ENCODE data around the gene GPR18.

GPR18 gene

DNA sequence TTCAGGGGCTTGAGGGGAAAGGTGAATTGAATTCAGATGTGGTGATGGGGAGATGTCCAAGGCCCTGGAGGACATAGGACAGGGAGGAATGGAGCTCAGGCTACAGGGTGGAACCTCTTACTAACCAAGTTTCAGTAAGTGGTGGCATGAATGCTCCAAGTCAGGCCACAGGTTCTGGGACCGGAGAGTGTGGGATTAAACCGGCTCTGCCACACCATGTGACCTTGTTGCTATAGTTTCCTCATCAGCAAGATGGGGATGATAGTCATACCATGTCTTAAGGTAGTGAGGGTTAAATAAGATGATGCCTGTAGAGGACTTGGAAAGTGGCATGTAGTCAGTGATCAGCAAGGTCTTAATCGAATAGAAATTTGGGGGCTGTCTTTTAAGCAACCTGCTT lies 32.7 kb upstream of the GPR18 start:
- TF ChIP-seq, protein P1, sequence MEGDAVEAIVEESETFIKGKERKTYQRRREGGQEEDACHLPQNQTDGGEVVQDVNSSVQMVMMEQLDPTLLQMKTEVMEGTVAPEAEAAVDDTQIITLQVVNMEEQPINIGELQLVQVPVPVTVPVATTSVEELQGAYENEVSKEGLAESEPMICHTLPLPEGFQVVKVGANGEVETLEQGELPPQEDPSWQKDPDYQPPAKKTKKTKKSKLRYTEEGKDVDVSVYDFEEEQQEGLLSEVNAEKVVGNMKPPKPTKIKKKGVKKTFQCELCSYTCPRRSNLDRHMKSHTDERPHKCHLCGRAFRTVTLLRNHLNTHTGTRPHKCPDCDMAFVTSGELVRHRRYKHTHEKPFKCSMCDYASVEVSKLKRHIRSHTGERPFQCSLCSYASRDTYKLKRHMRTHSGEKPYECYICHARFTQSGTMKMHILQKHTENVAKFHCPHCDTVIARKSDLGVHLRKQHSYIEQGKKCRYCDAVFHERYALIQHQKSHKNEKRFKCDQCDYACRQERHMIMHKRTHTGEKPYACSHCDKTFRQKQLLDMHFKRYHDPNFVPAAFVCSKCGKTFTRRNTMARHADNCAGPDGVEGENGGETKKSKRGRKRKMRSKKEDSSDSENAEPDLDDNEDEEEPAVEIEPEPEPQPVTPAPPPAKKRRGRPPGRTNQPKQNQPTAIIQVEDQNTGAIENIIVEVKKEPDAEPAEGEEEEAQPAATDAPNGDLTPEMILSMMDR (IDR thresholded peaks at IDR 0.05; ENCODE audit: low read depth, low read length, missing control alignments): no peak
- H3K4me3 ChIP-seq (ENCODE audit: low read depth, low read length): no peak overlapping the region
- no peak for DNase-seq (ENCODE audit: low read depth)

DNA sequence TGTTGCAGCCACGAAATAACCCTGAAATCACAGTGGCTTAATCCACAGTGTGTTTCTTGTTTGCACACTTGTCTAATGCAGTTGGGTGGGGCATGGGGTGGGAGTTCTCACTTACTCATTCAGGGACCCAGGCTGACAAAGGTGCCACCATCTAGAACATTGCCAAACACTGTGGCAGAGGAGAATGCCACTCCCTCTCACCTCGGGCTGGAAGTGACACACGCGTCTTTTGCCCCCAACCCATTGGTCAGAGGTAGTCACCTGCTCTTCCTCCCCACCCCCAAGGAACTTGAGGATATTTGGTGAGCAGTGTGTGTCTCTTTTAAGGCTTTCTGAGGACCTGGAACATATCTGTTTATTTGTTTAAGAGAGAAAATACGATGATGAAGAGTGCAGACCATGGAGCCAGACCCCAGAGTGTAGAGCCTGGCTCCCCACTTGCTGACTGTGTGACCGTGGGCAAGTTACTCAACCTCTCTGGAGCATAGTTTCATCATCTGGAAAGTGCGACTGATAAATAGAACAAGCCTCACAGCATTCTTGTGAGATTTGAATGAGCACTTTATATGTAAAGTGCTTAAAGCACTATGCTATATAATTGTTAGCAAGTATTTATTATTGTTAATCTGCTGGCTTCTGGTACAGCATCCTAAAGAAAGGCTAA lies 31.6 kb upstream of the GPR18 start:
- TF ChIP-seq, protein P1 (IDR thresholded peaks at IDR 0.05; ENCODE audit: low read depth, low read length, missing control alignments): no peak
- DNase-seq (ENCODE audit: low read depth): no peak
- no peak overlapping the region for H3K4me3 ChIP-seq (ENCODE audit: low read depth, low read length)

DNA sequence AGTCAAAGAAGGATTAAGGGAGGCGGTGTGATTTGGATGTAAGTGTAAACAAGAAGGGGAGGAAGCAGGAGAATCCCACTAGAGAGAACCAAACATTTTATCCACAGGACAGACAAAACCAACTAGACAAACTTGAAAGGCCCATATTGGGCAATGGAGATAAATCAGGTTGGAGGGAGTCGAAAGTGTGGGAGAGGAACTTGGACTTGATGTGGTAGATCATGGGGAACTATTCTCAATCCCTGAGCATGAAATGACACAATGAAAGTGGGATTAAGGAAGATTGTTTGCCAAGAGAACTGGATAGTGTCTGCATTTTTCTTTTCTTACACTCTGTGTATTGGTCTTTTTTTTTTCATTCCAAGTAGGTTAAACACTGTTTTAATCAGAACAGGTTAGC lies 31.1 kb upstream of the GPR18 start:
- no peak overlapping the region for H3K4me3 ChIP-seq (ENCODE audit: low read depth, low read length)
- DNase-seq (ENCODE audit: low read depth): no peak
- TF ChIP-seq, protein P1 (IDR thresholded peaks at IDR 0.05; ENCODE audit: low read depth, low read length, missing control alignments): no peak

DNA sequence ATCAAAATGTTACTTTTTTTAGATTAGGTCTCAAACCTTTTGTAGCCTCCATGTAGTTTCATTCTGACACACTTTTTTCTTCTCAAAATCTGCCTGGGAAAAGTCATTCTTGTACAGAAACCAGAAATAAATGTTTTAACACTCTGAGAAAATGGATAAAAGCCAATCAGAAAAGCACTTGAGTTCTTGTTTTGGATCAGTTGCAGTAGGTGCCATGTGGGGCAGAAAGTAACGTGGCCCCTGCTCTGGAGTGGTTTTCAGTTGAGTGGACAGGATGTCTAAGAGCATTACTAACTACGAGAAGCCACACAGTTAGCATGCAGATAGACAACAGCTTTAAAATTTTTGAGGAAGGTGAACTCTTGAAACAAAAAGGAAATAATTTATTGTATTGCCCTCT lies 29.9 kb upstream of the GPR18 start:
- no peak overlapping the region for H3K4me3 ChIP-seq (ENCODE audit: low read depth, low read length)
- DNase-seq (ENCODE audit: low read depth): peak; percentile 80
- TF ChIP-seq, protein P1 (IDR thresholded peaks at IDR 0.05; ENCODE audit: low read depth, low read length, missing control alignments): no peak

DNA sequence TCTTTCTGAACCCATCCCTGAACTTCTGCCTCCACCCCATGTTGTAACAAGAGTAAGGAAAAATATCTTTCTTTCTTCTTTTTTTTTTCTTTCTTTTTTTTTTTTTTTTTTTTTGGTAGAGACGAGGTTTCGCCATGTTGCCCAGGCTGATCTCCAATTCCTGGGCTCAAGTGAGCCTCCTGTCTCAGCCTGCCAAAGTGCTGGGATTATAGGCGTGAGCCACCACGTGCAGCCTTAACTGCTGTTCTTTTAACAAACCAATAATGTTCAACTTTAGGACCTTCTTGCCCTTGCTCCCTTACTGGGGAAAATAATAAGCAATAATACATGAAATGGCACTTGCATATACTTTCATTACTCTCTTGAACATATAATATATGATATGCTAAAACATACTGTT lies 29.4 kb upstream of the GPR18 start:
- H3K4me3 ChIP-seq (ENCODE audit: low read depth, low read length): no peak overlapping the region
- DNase-seq (ENCODE audit: low read depth): no peak
- TF ChIP-seq, protein P1 (IDR thresholded peaks at IDR 0.05; ENCODE audit: low read depth, low read length, missing control alignments): no peak

DNA sequence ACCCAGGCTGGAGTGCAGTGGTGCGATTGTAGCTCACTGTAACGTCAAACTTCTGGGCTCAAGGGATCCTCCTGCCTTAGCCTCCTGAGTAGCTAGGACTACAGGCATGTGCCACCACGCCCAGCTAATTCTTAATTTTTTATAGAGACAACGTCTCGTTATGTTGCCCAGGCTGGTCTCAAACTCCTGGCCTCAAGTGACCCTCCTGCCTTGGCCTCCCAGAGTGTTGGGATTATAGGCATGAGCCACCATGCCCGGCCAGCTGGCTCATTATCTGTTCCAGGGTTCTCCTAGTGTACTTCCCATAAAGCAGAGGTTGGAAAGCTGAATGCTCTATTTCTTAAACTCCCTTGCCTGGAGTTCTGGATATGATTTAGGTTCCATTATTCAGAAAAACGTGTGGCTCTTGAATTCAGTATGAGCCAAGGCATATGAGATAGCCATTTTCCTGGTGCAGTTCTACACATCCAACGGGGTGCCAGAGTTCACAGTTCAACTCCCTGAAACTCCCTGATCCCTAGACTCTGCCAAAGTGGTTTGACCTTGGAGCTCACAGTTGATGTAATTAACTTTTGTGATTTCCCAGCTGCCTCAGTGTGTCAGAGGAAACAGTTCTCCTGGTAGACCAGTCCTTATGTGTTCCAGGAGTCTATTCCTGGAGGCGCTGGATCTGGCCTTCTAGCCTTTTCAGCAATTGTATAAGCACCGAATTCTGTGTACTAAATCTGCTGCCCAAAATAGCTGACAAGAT lies 27.4 kb upstream of the GPR18 start:
- DNase-seq (ENCODE audit: low read depth): no peak
- TF ChIP-seq, protein P1 (IDR thresholded peaks at IDR 0.05; ENCODE audit: low read depth, low read length, missing control alignments): no peak
- H3K4me3 ChIP-seq (ENCODE audit: low read depth, low read length): no peak overlapping the region
